ENCODE measurements around the gene SAMMSON. TPM values are rescaled to one million over a fixed set of nuclear protein-coding genes. Genes with fewer than 3 reads are reported as not detected.

SAMMSON gene
- total and polyA plus RNA-seq, 11 donors: not detected

DNA sequence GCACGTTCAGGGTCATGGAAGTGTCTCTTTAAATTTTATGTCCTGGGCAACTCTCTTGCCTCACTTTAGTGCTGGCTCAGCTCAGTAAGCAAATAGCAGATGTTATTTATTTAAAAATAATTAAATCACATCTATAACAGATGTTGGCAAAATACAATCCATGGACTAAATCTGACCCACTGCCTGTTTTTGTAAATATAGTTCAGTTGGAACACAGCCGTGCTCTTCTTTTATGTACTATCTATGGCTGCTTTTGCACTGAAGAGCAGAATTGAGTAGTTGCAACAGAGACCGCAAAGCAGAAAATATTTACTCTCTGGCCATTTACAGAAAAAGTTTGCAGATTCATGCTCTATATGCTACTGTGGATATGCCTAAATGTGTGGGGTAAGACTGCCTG, 79.2 kb downstream of the SAMMSON start:
- 78 to 87% (median 83%) methylated on average over 3 of the region's 3 CpGs for WGBS, 4 donors
- Histone ChIP-seq H3K27ac (no peak overlapping the region), H3K9me3 (no peaks in the 10 kb centered on the region), H3K27me3 (peaks cover 0 to 16% (median 0%) of the 10 kb centered on the region in 9 donors), H3K36me3 (no peaks in the 10 kb centered on the region), H3K4me1 (peaks cover 0 to 5% (median 0%) of the 10 kb centered on the region in 12 donors), H3K4me3 (no peak overlapping the region)
- TF ChIP-seq, protein P1, sequence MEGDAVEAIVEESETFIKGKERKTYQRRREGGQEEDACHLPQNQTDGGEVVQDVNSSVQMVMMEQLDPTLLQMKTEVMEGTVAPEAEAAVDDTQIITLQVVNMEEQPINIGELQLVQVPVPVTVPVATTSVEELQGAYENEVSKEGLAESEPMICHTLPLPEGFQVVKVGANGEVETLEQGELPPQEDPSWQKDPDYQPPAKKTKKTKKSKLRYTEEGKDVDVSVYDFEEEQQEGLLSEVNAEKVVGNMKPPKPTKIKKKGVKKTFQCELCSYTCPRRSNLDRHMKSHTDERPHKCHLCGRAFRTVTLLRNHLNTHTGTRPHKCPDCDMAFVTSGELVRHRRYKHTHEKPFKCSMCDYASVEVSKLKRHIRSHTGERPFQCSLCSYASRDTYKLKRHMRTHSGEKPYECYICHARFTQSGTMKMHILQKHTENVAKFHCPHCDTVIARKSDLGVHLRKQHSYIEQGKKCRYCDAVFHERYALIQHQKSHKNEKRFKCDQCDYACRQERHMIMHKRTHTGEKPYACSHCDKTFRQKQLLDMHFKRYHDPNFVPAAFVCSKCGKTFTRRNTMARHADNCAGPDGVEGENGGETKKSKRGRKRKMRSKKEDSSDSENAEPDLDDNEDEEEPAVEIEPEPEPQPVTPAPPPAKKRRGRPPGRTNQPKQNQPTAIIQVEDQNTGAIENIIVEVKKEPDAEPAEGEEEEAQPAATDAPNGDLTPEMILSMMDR (IDR thresholded peaks at IDR 0.05): no peak
- ATAC-seq: no peak
- no peak for DNase-seq
- intact Hi-C loops (cut with DNase I): no loop called here

DNA sequence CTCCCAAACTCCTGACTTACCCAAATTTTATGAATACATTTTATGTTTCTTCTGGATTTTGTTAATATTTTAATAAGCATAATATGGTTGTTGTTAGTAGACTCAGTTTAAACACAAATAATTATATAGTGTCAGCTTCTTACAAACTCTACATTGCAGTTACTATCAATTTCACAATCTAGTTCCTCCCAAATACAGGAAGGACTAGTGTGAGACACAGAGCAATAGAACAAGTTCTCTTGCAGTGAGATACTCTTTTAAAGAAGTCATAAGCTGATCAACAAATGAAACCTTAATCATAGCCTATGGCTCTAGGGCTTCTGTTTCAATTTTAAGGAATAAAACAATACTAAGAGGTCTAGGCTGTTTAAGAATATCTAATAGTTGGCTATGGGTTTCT, 86.1 kb downstream of the SAMMSON start:
- Histone ChIP-seq H3K27me3 (peaks cover 0 to 7% (median 0%) of the 10 kb centered on the region in 9 donors), H3K36me3 (no peaks in the 10 kb centered on the region), H3K27ac (no peak overlapping the region), H3K4me1 (no peaks in the 10 kb centered on the region), H3K9me3 (no peaks in the 10 kb centered on the region), H3K4me3 (no peak overlapping the region)
- ATAC-seq (no peak), DNase-seq (no peak)
- no peak for TF ChIP-seq POLR2A (IDR thresholded peaks at IDR 0.05)
- TF ChIP-seq, protein P1 (IDR thresholded peaks at IDR 0.05): no peak
- intact Hi-C loops (cut with DNase I): loop anchor here in 1 of 10 donors (5.0 kb wide), 1 partner anchor 272 kb away; no protein-coding TSS in a partner anchor

DNA sequence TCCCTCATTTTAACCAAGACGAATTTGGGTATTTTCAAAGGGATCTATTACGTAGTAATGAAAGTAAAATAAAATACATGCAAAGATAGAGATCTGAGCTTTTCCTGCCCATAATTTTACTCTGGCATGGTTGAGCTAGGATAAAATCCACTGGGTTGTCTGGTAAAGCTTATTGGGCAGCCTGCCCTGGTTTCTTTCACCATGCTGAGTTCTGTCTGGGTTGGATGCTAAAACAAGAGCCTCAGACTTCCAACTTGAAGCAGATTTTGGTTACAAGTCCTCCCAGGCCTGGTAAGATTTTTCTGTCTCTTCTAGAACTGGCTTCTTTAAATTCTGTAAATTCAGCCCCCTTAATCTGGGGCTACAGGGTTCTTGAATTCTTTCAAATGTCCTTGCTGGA, 86.8 kb downstream of the SAMMSON start:
- intact Hi-C loops (cut with DNase I): loop anchor here in 1 of 10 donors (5.0 kb wide), 1 partner anchor 271 kb away; no protein-coding TSS in a partner anchor
- H3K9me3 ChIP-seq: no peaks in the 10 kb centered on the region
- H3K27ac ChIP-seq: no peak overlapping the region
- DNase-seq (no peak), ATAC-seq (no peak)
- no peaks in the 10 kb centered on the region for H3K36me3 ChIP-seq
- WGBS, 4 donors: 74 to 83% (median 80%) methylated on average over 2 of the region's 2 CpGs
- H3K4me1 ChIP-seq: no peaks in the 10 kb centered on the region
- no peak overlapping the region for H3K4me3 ChIP-seq
- H3K27me3 ChIP-seq: peaks cover 0 to 7% (median 0%) of the 10 kb centered on the region in 9 donors
- TF ChIP-seq, protein P1 (IDR thresholded peaks at IDR 0.05): no peak
- TF ChIP-seq POLR2A (IDR thresholded peaks at IDR 0.05): no peak

DNA sequence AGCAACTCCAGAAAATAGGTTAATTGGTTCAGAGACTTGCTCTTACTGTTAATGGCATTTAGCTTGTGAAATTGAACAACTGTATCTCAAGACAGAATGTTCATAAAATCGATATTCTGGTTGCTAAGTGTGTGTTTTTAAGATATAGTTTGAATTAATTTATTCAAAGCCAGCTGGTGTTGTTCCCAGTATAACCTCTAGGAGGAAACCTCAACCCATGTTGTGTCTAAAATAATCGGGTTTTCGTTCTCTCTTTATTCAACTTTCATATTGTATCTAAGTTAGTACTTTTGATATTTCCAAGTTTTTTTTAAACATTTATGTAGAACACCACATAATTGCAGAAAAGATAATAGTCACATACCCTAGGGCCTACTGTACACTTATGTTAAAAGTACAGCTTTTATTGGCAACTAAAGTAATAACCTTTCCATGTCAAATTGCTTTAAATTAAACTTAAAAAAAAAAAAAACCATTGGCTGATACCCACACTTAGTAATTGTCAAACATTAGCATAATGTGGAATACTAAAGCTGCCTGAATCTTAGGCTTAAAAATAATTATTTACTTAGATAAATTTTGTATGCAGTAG, 90.9 kb downstream of the SAMMSON start:
- Histone ChIP-seq H3K9me3 (no peaks in the 10 kb centered on the region), H3K4me1 (no peaks in the 10 kb centered on the region), H3K27ac (no peak overlapping the region), H3K4me3 (no peak overlapping the region), H3K36me3 (no peaks in the 10 kb centered on the region), H3K27me3 (peaks cover 0 to 7% (median 0%) of the 10 kb centered on the region in 9 donors)
- TF ChIP-seq POLR2A (IDR thresholded peaks at IDR 0.05): no peak
- TF ChIP-seq, protein P1 (IDR thresholded peaks at IDR 0.05): peak; percentile 45 to 74 (median 62)
- intact Hi-C loops (cut with DNase I): loop anchor here in 2 of 10 donors (2.0 to 10.0 kb wide), 2 partner anchors 264 to 268 kb away; no protein-coding TSS in a partner anchor
- 11 to 16% (median 12%) methylated on average over 3 of the region's 3 CpGs for WGBS, 4 donors
- ATAC-seq (no peak), DNase-seq (no peak)
